Measurements from ENCODE around the gene CPNE2.

DNA sequence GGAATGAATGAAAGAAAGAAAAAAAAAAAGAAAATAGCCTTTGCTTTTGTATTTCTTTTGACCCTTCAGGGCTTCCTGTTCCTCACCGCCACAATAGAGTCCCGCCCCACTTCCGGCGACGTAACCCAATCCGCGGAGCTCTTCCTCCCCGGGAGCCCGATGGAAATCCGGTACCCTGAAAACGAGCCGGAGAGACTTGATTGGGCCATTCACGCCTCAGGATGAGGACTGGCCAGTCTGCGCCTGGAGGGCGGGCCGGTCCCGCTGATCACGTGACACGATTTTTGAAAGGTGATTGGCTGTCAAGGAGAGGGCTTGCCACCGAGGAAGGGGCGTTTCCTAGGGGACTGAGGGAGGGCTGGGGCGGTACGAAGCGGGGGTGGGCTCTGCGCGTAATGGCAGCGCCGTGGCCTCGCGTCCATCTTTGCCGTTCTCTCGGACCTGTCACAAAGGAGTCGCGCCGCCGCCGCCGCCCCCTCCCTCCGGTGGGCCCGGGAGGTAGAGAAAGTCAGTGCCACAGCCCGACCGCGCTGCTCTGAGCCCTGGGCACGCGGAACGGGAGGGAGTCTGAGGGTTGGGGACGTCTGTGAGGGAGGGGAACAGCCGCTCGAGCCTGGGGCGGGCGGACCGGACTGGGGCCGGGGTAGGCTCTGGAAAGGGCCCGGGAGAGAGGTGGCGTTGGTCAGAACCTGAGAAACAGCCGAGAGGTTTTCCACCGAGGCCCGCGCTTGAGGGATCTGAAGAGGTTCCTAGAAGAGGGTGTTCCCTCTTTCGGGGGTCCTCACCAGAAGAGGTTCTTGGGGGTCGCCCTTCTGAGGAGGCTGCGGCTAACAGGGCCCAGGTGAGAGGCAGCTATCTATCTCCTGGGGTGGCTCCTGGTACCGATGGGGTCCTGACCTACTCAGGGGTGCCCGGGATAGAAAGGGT lies 93.8 kb downstream of the CPNE2 start, which contains the start of the genes PSME3IP1 and RSPRY1:
- TF ChIP-seq, protein P1, sequence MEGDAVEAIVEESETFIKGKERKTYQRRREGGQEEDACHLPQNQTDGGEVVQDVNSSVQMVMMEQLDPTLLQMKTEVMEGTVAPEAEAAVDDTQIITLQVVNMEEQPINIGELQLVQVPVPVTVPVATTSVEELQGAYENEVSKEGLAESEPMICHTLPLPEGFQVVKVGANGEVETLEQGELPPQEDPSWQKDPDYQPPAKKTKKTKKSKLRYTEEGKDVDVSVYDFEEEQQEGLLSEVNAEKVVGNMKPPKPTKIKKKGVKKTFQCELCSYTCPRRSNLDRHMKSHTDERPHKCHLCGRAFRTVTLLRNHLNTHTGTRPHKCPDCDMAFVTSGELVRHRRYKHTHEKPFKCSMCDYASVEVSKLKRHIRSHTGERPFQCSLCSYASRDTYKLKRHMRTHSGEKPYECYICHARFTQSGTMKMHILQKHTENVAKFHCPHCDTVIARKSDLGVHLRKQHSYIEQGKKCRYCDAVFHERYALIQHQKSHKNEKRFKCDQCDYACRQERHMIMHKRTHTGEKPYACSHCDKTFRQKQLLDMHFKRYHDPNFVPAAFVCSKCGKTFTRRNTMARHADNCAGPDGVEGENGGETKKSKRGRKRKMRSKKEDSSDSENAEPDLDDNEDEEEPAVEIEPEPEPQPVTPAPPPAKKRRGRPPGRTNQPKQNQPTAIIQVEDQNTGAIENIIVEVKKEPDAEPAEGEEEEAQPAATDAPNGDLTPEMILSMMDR (IDR thresholded peaks at IDR 0.05; ENCODE audit: low read depth, low read length, missing input control), result no peak
- TF ChIP-seq JUND (IDR thresholded peaks at IDR 0.05) (peak in 1 of 2 donors; percentile 52), TAF1 (conservative IDR thresholded peaks at IDR 0.05) (no peak), GABPA (IDR thresholded peaks at IDR 0.05 in 1 of 2, conservative IDR thresholded peaks at IDR 0.05 in 1 of 2) (peak; percentile 88 to 97), YY1 (IDR thresholded peaks at IDR 0.05) (peak; percentile 98), RXRA (IDR thresholded peaks at IDR 0.05) (peak in 1 of 2 donors; percentile 23), NR2F2 (IDR thresholded peaks at IDR 0.05) (no peak), HNF4A (conservative IDR thresholded peaks at IDR 0.05) (peak in 1 of 2 donors; percentile 33), SP1 (IDR thresholded peaks at IDR 0.05) (peak; percentile 87), RAD21 (IDR thresholded peaks at IDR 0.05) (peak in 1 of 2 donors; percentile 15)
- TF ChIP-seq, protein P2, sequence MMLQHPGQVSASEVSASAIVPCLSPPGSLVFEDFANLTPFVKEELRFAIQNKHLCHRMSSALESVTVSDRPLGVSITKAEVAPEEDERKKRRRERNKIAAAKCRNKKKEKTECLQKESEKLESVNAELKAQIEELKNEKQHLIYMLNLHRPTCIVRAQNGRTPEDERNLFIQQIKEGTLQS (IDR thresholded peaks at IDR 0.05), result no peak
- TF ChIP-seq, protein P3, sequence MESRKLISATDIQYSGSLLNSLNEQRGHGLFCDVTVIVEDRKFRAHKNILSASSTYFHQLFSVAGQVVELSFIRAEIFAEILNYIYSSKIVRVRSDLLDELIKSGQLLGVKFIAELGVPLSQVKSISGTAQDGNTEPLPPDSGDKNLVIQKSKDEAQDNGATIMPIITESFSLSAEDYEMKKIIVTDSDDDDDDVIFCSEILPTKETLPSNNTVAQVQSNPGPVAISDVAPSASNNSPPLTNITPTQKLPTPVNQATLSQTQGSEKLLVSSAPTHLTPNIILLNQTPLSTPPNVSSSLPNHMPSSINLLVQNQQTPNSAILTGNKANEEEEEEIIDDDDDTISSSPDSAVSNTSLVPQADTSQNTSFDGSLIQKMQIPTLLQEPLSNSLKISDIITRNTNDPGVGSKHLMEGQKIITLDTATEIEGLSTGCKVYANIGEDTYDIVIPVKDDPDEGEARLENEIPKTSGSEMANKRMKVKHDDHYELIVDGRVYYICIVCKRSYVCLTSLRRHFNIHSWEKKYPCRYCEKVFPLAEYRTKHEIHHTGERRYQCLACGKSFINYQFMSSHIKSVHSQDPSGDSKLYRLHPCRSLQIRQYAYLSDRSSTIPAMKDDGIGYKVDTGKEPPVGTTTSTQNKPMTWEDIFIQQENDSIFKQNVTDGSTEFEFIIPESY (IDR thresholded peaks at IDR 0.05), result peak; percentile 64
- TF ChIP-seq, protein P4, sequence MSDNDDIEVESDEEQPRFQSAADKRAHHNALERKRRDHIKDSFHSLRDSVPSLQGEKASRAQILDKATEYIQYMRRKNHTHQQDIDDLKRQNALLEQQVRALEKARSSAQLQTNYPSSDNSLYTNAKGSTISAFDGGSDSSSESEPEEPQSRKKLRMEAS (IDR thresholded peaks at IDR 0.05), result peak; percentile 61
